Liver (tissue), 9 donors: ENCODE measurements around the gene CRIP1. TPM values are rescaled to one million over a fixed set of nuclear protein-coding genes. Genes with fewer than 3 reads are reported as not detected.

Source experiments
- DNase-seq: peaks from one replicate; pipeline ENCODE4 v3.0.0-alpha.2; 2017; ENCODE audit warnings: low spot score
- H3K27ac ChIP-seq, 2 donors: one replicate each; pipeline ENCODE4 v1.7.0; 2013; ENCODE audit warnings: inconsistent platforms in 2 of 2, low read length in 2 of 2, control low read depth in 1 of 2, low read depth in 1 of 2, mild to moderate bottlenecking in 1 of 2
- H3K27me3 ChIP-seq, 4 donors: one replicate each; pipeline versions ENCODE4 v1.6.1 to v1.7.0; 2013; ENCODE audit warnings: low read length in 3 of 4, inconsistent platforms in 1 of 4, mild to moderate bottlenecking in 1 of 4, moderate library complexity in 1 of 4; ENCODE audit not compliant: control insufficient read depth in 4 of 4, insufficient read depth in 4 of 4
- H3K36me3 ChIP-seq, 4 donors: one replicate each; pipeline versions ENCODE4 v1.6.1 to v1.7.0; 2013; ENCODE audit warnings: low read length in 3 of 4, mild to moderate bottlenecking in 3 of 4, low read depth in 1 of 4, moderate library complexity in 1 of 4; ENCODE audit not compliant: control insufficient read depth in 4 of 4, insufficient read depth in 3 of 4
- H3K4me1 ChIP-seq, 4 donors: one replicate each; pipeline versions ENCODE4 v1.6.1 to v1.7.0; 2013; ENCODE audit warnings: low read length in 3 of 4, mild to moderate bottlenecking in 3 of 4, moderate library complexity in 1 of 4; ENCODE audit not compliant: control insufficient read depth in 4 of 4, insufficient read depth in 4 of 4
- H3K4me3 ChIP-seq, 3 donors: one replicate each; pipeline versions ENCODE4 v1.6.1 to v1.7.0; 2013; ENCODE audit warnings: low read length in 3 of 3, control low read depth in 1 of 3, low read depth in 1 of 3, mild to moderate bottlenecking in 1 of 3
- H3K9ac ChIP-seq, 2 donors: one replicate each; pipeline ENCODE4 v1.7.0; 2013; ENCODE audit warnings: low read length in 2 of 2, mild to moderate bottlenecking in 2 of 2, moderate library complexity in 2 of 2, control low read depth in 1 of 2, low read depth in 1 of 2
- H3K9me3 ChIP-seq, 4 donors: one replicate each; pipeline versions ENCODE4 v1.6.1 to v1.7.0; 2013; ENCODE audit warnings: low read length in 3 of 4; ENCODE audit not compliant: control insufficient read depth in 4 of 4
- EGR1 ChIP-seq, 2 donors: IDR thresholded peaks; 2 replicates each; pipeline ENCODE4 v1.6.1; 2016 to 2018; ENCODE audit warnings: antibody characterized with exemption in 2 of 2, low read depth in 2 of 2
- FOXA1 ChIP-seq: IDR thresholded peaks from 2 replicates; pipeline ENCODE4 v1.6.1; 2016; ENCODE audit warnings: antibody characterized with exemption
- FOXA2 ChIP-seq: IDR thresholded peaks from 2 replicates; pipeline ENCODE4 v1.6.1; 2016; ENCODE audit warnings: antibody characterized with exemption
- GABPA ChIP-seq, 2 donors: IDR thresholded peaks in 1 of 2; conservative IDR thresholded peaks in 1 of 2; 2 replicates each; pipeline ENCODE4 v1.6.1; 2016; ENCODE audit warnings: antibody characterized with exemption in 2 of 2, mild to moderate bottlenecking in 1 of 2, moderate library complexity in 1 of 2
- HNF4A ChIP-seq, 2 donors: conservative IDR thresholded peaks; 2 replicates each; pipeline ENCODE4 v1.6.1; 2016; ENCODE audit warnings: antibody characterized with exemption in 2 of 2, mild to moderate bottlenecking in 2 of 2
- HNF4G ChIP-seq: IDR thresholded peaks from 2 replicates; pipeline ENCODE4 v1.6.1; 2016; ENCODE audit warnings: antibody characterized with exemption
- JUND ChIP-seq, 2 donors: IDR thresholded peaks; 2 replicates each; pipeline ENCODE4 v1.6.1; 2016; ENCODE audit warnings: antibody characterized with exemption in 2 of 2
- NR2F2 ChIP-seq: IDR thresholded peaks from 2 replicates; pipeline ENCODE4 v1.6.1; 2016; ENCODE audit warnings: antibody characterized with exemption
- RAD21 ChIP-seq, 2 donors: IDR thresholded peaks; 2 replicates each; pipeline ENCODE4 v1.6.1; 2016; ENCODE audit warnings: antibody characterized with exemption in 2 of 2, mild to moderate bottlenecking in 2 of 2
- RXRA ChIP-seq, 2 donors: IDR thresholded peaks; 2 replicates each; pipeline ENCODE4 v1.6.1; 2017 to 2018; ENCODE audit warnings: antibody characterized with exemption in 2 of 2, mild to moderate bottlenecking in 1 of 2
- SP1 ChIP-seq: IDR thresholded peaks from 2 replicates; pipeline ENCODE4 v1.6.1; 2018; ENCODE audit warnings: antibody characterized with exemption, mild to moderate bottlenecking
- TAF1 ChIP-seq: conservative IDR thresholded peaks from 2 replicates; pipeline ENCODE4 v1.6.1; 2016; ENCODE audit warnings: antibody characterized with exemption, mild to moderate bottlenecking
- YY1 ChIP-seq: IDR thresholded peaks from 2 replicates; pipeline ENCODE4 v1.6.1; 2016; ENCODE audit warnings: antibody characterized with exemption, mild to moderate bottlenecking
- WGBS: extraction: QIAGEN DNeasy Blood & Tissue Kit; methylation state at CpG from one replicate; pipeline ENCODE4 v1.1.7; 2013; 5-methylcytosine and 5-hydroxymethylcytosine counted together
- polyA plus RNA-seq, 2 donors: library from polyadenylated mRNA; stranded (reverse) in 1 of 2; unstranded in 1 of 2; fragments of 200-250 nt in 1 of 2; fragments of >200 nt in 1 of 2; fragmentation: Nextera tagmentation in 1 of 2; extraction: Ambion mirVana in 1 of 2; gene quantifications; one replicate each; pipeline versions ENCODE4 v1.2.1 to v1.2.3, GENCODE V29; 2013 to 2015
- total RNA-seq, 2 donors: library from RNA; depleted of rRNA; stranded (reverse); fragments of >200 nt; gene quantifications; one replicate each; pipeline ENCODE4 v1.2.3, GENCODE V29; 2014
- TF ChIP-seq, protein P1 (sequence below): IDR thresholded peaks from 2 replicates; pipeline ENCODE4 v1.6.1; 2016; ENCODE audit warnings: antibody characterized with exemption
- TF ChIP-seq, protein P2 (sequence below): IDR thresholded peaks from 2 replicates; pipeline ENCODE4 v1.6.1; 2016; ENCODE audit warnings: antibody characterized with exemption
- TF ChIP-seq, protein P3 (sequence below): fragments of 150-350 bp; IDR thresholded peaks from 2 replicates; pipeline ENCODE4 v1.5.1; 2017; ENCODE audit warnings: improper control_type of control experiment, low read depth, low read length; ENCODE audit not compliant: missing input control
- TF ChIP-seq, protein P4 (sequence below): IDR thresholded peaks from 2 replicates; pipeline ENCODE4 v1.6.1; 2016; ENCODE audit warnings: antibody characterized with exemption, mild to moderate bottlenecking
- TF ChIP-seq, protein P5 (sequence below): IDR thresholded peaks from 2 replicates; pipeline ENCODE4 v1.6.1; 2016; ENCODE audit warnings: antibody characterized with exemption
- donor health status: healthy.
- donor health status: healthy.
- donor health status: healthy.
- donor health status: healthy.
- donor health status: healthy.

Gene CRIP1
- total and polyA plus RNA-seq, 4 donors = 1.4 to 11.4 (median 3.9) TPM

DNA sequence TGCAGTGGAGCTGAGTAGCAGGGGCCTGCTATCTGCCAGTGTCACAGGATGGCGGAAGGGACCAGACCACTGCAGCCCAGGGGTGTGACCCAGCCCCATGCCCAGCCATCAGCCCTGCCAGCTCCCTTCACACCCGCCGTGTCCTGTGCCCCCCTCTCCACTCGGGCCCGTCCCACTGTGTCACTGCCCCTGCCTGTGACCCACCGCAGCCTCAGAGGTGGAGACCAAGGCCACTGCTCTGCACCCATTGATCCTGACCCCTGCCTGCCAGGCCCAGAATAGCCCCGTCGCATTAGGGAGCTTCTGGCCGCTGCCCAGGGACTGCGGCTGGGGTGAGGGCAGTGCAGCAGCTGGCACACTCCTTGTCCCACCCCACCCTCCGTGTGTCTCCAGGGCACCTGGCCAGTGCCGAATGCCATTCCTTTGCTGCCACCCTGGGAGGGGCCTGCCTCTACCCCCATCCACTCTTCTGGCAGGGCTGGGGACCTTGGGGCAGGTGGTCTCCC is 14.1 kb upstream of the CRIP1 start:
- Histone ChIP-seq H3K36me3 (peaks cover 0 to 11% (median 0%) of the 10 kb centered on the region in 4 donors), H3K27me3 (no peaks in the 10 kb centered on the region), H3K4me1 (peaks cover 36 to 70% (median 55%) of the 10 kb centered on the region in 4 donors), H3K27ac (peak overlapping the region in 1 of 2 donors; percentile 62), H3K9ac (no peak overlapping the region), H3K4me3 (no peak overlapping the region), H3K9me3 (no peaks in the 10 kb centered on the region)
- TF ChIP-seq NR2F2 (no peak), HNF4G (no peak), FOXA2 (no peak), HNF4A (conservative IDR thresholded peaks at IDR 0.05) (no peak), YY1 (no peak), SP1 (no peak), RAD21 (IDR thresholded peaks at IDR 0.05) (no peak), JUND (IDR thresholded peaks at IDR 0.05) (no peak), GABPA (IDR thresholded peaks at IDR 0.05 in 1 of 2, conservative IDR thresholded peaks at IDR 0.05 in 1 of 2) (no peak), TAF1 (no peak), RXRA (IDR thresholded peaks at IDR 0.05) (no peak), FOXA1 (no peak), EGR1 (IDR thresholded peaks at IDR 0.05; ENCODE audit: low read depth in 2 of 2) (no peak)
- TF ChIP-seq, protein P1, sequence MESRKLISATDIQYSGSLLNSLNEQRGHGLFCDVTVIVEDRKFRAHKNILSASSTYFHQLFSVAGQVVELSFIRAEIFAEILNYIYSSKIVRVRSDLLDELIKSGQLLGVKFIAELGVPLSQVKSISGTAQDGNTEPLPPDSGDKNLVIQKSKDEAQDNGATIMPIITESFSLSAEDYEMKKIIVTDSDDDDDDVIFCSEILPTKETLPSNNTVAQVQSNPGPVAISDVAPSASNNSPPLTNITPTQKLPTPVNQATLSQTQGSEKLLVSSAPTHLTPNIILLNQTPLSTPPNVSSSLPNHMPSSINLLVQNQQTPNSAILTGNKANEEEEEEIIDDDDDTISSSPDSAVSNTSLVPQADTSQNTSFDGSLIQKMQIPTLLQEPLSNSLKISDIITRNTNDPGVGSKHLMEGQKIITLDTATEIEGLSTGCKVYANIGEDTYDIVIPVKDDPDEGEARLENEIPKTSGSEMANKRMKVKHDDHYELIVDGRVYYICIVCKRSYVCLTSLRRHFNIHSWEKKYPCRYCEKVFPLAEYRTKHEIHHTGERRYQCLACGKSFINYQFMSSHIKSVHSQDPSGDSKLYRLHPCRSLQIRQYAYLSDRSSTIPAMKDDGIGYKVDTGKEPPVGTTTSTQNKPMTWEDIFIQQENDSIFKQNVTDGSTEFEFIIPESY = no peak
- TF ChIP-seq, protein P2, sequence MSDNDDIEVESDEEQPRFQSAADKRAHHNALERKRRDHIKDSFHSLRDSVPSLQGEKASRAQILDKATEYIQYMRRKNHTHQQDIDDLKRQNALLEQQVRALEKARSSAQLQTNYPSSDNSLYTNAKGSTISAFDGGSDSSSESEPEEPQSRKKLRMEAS = no peak
- TF ChIP-seq, protein P3, sequence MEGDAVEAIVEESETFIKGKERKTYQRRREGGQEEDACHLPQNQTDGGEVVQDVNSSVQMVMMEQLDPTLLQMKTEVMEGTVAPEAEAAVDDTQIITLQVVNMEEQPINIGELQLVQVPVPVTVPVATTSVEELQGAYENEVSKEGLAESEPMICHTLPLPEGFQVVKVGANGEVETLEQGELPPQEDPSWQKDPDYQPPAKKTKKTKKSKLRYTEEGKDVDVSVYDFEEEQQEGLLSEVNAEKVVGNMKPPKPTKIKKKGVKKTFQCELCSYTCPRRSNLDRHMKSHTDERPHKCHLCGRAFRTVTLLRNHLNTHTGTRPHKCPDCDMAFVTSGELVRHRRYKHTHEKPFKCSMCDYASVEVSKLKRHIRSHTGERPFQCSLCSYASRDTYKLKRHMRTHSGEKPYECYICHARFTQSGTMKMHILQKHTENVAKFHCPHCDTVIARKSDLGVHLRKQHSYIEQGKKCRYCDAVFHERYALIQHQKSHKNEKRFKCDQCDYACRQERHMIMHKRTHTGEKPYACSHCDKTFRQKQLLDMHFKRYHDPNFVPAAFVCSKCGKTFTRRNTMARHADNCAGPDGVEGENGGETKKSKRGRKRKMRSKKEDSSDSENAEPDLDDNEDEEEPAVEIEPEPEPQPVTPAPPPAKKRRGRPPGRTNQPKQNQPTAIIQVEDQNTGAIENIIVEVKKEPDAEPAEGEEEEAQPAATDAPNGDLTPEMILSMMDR = no peak
- TF ChIP-seq, protein P4, sequence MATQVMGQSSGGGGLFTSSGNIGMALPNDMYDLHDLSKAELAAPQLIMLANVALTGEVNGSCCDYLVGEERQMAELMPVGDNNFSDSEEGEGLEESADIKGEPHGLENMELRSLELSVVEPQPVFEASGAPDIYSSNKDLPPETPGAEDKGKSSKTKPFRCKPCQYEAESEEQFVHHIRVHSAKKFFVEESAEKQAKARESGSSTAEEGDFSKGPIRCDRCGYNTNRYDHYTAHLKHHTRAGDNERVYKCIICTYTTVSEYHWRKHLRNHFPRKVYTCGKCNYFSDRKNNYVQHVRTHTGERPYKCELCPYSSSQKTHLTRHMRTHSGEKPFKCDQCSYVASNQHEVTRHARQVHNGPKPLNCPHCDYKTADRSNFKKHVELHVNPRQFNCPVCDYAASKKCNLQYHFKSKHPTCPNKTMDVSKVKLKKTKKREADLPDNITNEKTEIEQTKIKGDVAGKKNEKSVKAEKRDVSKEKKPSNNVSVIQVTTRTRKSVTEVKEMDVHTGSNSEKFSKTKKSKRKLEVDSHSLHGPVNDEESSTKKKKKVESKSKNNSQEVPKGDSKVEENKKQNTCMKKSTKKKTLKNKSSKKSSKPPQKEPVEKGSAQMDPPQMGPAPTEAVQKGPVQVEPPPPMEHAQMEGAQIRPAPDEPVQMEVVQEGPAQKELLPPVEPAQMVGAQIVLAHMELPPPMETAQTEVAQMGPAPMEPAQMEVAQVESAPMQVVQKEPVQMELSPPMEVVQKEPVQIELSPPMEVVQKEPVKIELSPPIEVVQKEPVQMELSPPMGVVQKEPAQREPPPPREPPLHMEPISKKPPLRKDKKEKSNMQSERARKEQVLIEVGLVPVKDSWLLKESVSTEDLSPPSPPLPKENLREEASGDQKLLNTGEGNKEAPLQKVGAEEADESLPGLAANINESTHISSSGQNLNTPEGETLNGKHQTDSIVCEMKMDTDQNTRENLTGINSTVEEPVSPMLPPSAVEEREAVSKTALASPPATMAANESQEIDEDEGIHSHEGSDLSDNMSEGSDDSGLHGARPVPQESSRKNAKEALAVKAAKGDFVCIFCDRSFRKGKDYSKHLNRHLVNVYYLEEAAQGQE = no peak
- TF ChIP-seq, protein P5, sequence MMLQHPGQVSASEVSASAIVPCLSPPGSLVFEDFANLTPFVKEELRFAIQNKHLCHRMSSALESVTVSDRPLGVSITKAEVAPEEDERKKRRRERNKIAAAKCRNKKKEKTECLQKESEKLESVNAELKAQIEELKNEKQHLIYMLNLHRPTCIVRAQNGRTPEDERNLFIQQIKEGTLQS = no peak
- DNase-seq = no peak
- WGBS = 39% methylated on average over 12 of the region's 12 CpGs
